NCI-H2029 (cell line): ENCODE data around the gene SLFN5.
"Not testable (repeated sequence)": the region's sequence is repeated elsewhere in the genome, so short reads cannot be mapped to it uniquely, and the experiment has no call there.

Source experiments
- DNase-seq: peaks from one replicate; lab custom pipeline; 2025; lab: John Stamatoyannopoulos, UW

SLFN5 gene

GRCh38 chr17:35291802-35292201, 48.9 kb downstream of the SLFN5 start:
- DNase-seq: no peak

- DNase-seq: no peak
These were observed 50.4 kb downstream of the SLFN5 start for GRCh38 chr17:35293151-35293847.

- no peak for DNase-seq
These were observed 51.9 kb downstream of the SLFN5 start for GRCh38 chr17:35294756-35295155.

- DNase-seq: no peak
These were observed 52.8 kb downstream of the SLFN5 start for GRCh38 chr17:35295686-35296085.

GRCh38 chr17:35297666-35298065, 54.8 kb downstream of the SLFN5 start:
- DNase-seq: no peak

GRCh38 chr17:35298639-35299038, 55.8 kb downstream of the SLFN5 start:
- DNase-seq: no peak

- peak; percentile 12 for DNase-seq
These were observed 56.3 kb downstream of the SLFN5 start for GRCh38 chr17:35299135-35299534.

GRCh38 chr17:35309345-35309744, 66.5 kb downstream of the SLFN5 start:
- DNase-seq: not testable (repeated sequence)

GRCh38 chr17:35312346-35312745, 69.5 kb downstream of the SLFN5 start:
- no peak for DNase-seq

GRCh38 chr17:35312790-35313711, 70.2 kb downstream of the SLFN5 start:
- peak; percentile 38 for DNase-seq

GRCh38 chr17:35313875-35314409, 71.1 kb downstream of the SLFN5 start:
- no peak for DNase-seq

GRCh38 chr17:35314415-35315216, 71.7 kb downstream of the SLFN5 start:
- no peak for DNase-seq

- DNase-seq: no peak
These were observed 72.4 kb downstream of the SLFN5 start for GRCh38 chr17:35315283-35315682.

GRCh38 chr17:35315971-35316370, 73.1 kb downstream of the SLFN5 start:
- DNase-seq: no peak

GRCh38 chr17:35322749-35323148, 79.9 kb downstream of the SLFN5 start:
- no peak for DNase-seq
